NT2/D1 (cell line): ENCODE results near the gene SLC34A3.

Source experiments
- DNase-seq: peaks from one replicate; pipeline ENCODE4 v3.0.0-alpha.2; 2011; ENCODE audit warnings: low read depth, low spot score
- H3K27me3 ChIP-seq: 2 replicates; pipeline ENCODE4 v1.6.0; 2011; ENCODE audit warnings: mild to moderate bottlenecking; ENCODE audit not compliant: insufficient read length, insufficient read depth
- H3K36me3 ChIP-seq: 2 replicates; pipeline ENCODE4 v1.6.1; 2011; ENCODE audit warnings: mild to moderate bottlenecking, low read length, mixed read lengths; ENCODE audit not compliant: insufficient read depth, insufficient read length
- H3K4me1 ChIP-seq: 2 replicates; pipeline ENCODE4 v1.5.1; 2011; ENCODE audit not compliant: insufficient read depth, insufficient read length
- H3K4me3 ChIP-seq: 2 replicates; pipeline ENCODE4 v1.5.1; 2011; ENCODE audit warnings: low read depth; ENCODE audit not compliant: insufficient read length
- H3K9ac ChIP-seq: 2 replicates; pipeline ENCODE4 v1.6.0; 2011; ENCODE audit warnings: low read depth; ENCODE audit not compliant: insufficient read length
- H3K9me3 ChIP-seq: 2 replicates; pipeline ENCODE4 v1.5.1; 2011; ENCODE audit warnings: mild to moderate bottlenecking, low read length; ENCODE audit not compliant: insufficient read depth
- SUZ12 ChIP-seq: IDR thresholded peaks from 2 replicates; pipeline ENCODE4 v1.6.1; 2011; ENCODE audit not compliant: insufficient read length, insufficient read depth; ENCODE audit errors: extremely low read depth
- YY1 ChIP-seq: IDR thresholded peaks from 2 replicates; pipeline ENCODE4 v1.6.1; 2011; ENCODE audit not compliant: insufficient read length, insufficient read depth
- ZNF274 ChIP-seq: IDR thresholded peaks from 2 replicates; pipeline ENCODE4 v1.6.1; 2011; ENCODE audit warnings: mild to moderate bottlenecking, low read depth, low read length

SLC34A3 gene

GRCh38 chr9:137266585-137267453 lies 36.1 kb downstream of the SLC34A3 start:
- H3K9me3 ChIP-seq: no peaks in the 10 kb centered on the region
- H3K4me1 ChIP-seq: peaks cover 12% of the 10 kb centered on the region
- peaks cover 82% of the 10 kb centered on the region for H3K36me3 ChIP-seq
- no peaks in the 10 kb centered on the region for H3K27me3 ChIP-seq
- TF ChIP-seq SUZ12: no peak
- no peak overlapping the region for H3K9ac ChIP-seq
- DNase-seq: no peak
- no peak overlapping the region for H3K4me3 ChIP-seq

- no peaks in the 10 kb centered on the region for H3K9me3 ChIP-seq
- TF ChIP-seq ZNF274 (no peak), SUZ12 (no peak), YY1 (no peak)
- no peak overlapping the region for H3K4me3 ChIP-seq
- H3K9ac ChIP-seq: no peak overlapping the region
- peaks cover 15% of the 10 kb centered on the region for H3K4me1 ChIP-seq
- no peak for DNase-seq
- H3K27me3 ChIP-seq: no peaks in the 10 kb centered on the region
- peaks cover 87% of the 10 kb centered on the region for H3K36me3 ChIP-seq
Measured at GRCh38 chr9:137267933-137268355, 37.2 kb downstream of the SLC34A3 start.

GRCh38 chr9:137268538-137269201 lies 38.0 kb downstream of the SLC34A3 start:
- peaks cover 14% of the 10 kb centered on the region for H3K4me1 ChIP-seq
- no peaks in the 10 kb centered on the region for H3K9me3 ChIP-seq
- H3K27me3 ChIP-seq: no peaks in the 10 kb centered on the region
- TF ChIP-seq YY1 (no peak), ZNF274 (no peak), SUZ12 (no peak)
- H3K36me3 ChIP-seq: peaks cover 89% of the 10 kb centered on the region
- DNase-seq: no peak
- peak overlapping the region; percentile 42 for H3K9ac ChIP-seq
- H3K4me3 ChIP-seq: no peak overlapping the region

- H3K27me3 ChIP-seq: no peaks in the 10 kb centered on the region
- H3K4me1 ChIP-seq: peaks cover 20% of the 10 kb centered on the region
- TF ChIP-seq YY1 (no peak), SUZ12 (no peak), ZNF274 (no peak)
- DNase-seq: no peak
- H3K9ac ChIP-seq: no peak overlapping the region
- no peaks in the 10 kb centered on the region for H3K9me3 ChIP-seq
- no peak overlapping the region for H3K4me3 ChIP-seq
- peaks cover 89% of the 10 kb centered on the region for H3K36me3 ChIP-seq
Measured at GRCh38 chr9:137269231-137269772, 38.6 kb downstream of the SLC34A3 start.

GRCh38 chr9:137270929-137271695 lies 40.4 kb downstream of the SLC34A3 start:
- no peak overlapping the region for H3K4me3 ChIP-seq
- H3K4me1 ChIP-seq: peaks cover 31% of the 10 kb centered on the region
- no peak for DNase-seq
- H3K27me3 ChIP-seq: no peaks in the 10 kb centered on the region
- TF ChIP-seq SUZ12: no peak
- no peak for TF ChIP-seq ZNF274
- no peak for TF ChIP-seq YY1
- H3K9ac ChIP-seq: peak overlapping the region; percentile 10
- H3K9me3 ChIP-seq: no peaks in the 10 kb centered on the region
- peaks cover 83% of the 10 kb centered on the region for H3K36me3 ChIP-seq

GRCh38 chr9:137271696-137272076 lies 41.0 kb downstream of the SLC34A3 start:
- peaks cover 77% of the 10 kb centered on the region for H3K36me3 ChIP-seq
- no peaks in the 10 kb centered on the region for H3K27me3 ChIP-seq
- DNase-seq: no peak
- no peak overlapping the region for H3K9ac ChIP-seq
- H3K9me3 ChIP-seq: no peaks in the 10 kb centered on the region
- H3K4me1 ChIP-seq: peaks cover 37% of the 10 kb centered on the region
- no peak for TF ChIP-seq ZNF274
- TF ChIP-seq YY1: no peak
- no peak for TF ChIP-seq SUZ12
- H3K4me3 ChIP-seq: no peak overlapping the region
